HG03457 (cell line): ENCODE measurements around the gene CTU1.

Experiments
- ATAC-seq: cut with Tn5 transposase; IDR thresholded peaks from one replicate; pipeline ENCODE4 v1.9.1; 2021; ENCODE audit warnings: moderate number of reproducible peaks; ENCODE audit not compliant: unreplicated experiment

Gene CTU1

GRCh38 chr19:51107406-51108065 lies 673 bp downstream of the CTU1 start:
- ATAC-seq, result no peak

GRCh38 chr19:51103926-51104341 lies 4.3 kb downstream of the CTU1 start:
- no peak for ATAC-seq

- no peak for ATAC-seq
These were observed 5.2 kb downstream of the CTU1 start for GRCh38 chr19:51102991-51103390.

GRCh38 chr19:51101171-51101865 lies 6.9 kb downstream of the CTU1 start:
- no peak for ATAC-seq

- ATAC-seq, result no peak
These were observed 7.6 kb downstream of the CTU1 start for GRCh38 chr19:51100601-51101000.

- ATAC-seq, result no peak
These were observed 9.2 kb downstream of the CTU1 start for GRCh38 chr19:51099047-51099382.

GRCh38 chr19:51098365-51099046 lies 9.7 kb downstream of the CTU1 start:
- ATAC-seq, result no peak

GRCh38 chr19:51097796-51098195 lies 10.4 kb downstream of the CTU1 start:
- ATAC-seq, result no peak

GRCh38 chr19:51097166-51097738 lies 11.0 kb downstream of the CTU1 start:
- no peak for ATAC-seq

GRCh38 chr19:51096473-51097165 lies 11.6 kb downstream of the CTU1 start:
- ATAC-seq, result no peak

GRCh38 chr19:51094696-51095279 lies 13.4 kb downstream of the CTU1 start:
- no peak for ATAC-seq

- no peak for ATAC-seq
These were observed 14.5 kb downstream of the CTU1 start for GRCh38 chr19:51093510-51094345.

- ATAC-seq, result no peak
These were observed 15.1 kb downstream of the CTU1 start for GRCh38 chr19:51093101-51093500.

GRCh38 chr19:51091895-51092873 lies 16.0 kb downstream of the CTU1 start:
- ATAC-seq, result no peak

- no peak for ATAC-seq
These were observed 17.1 kb downstream of the CTU1 start for GRCh38 chr19:51091126-51091525.

GRCh38 chr19:51090471-51090870 lies 17.7 kb downstream of the CTU1 start:
- no peak for ATAC-seq

- no peak for ATAC-seq
These were observed 18.4 kb downstream of the CTU1 start for GRCh38 chr19:51089786-51090185.

- ATAC-seq, result no peak
These were observed 21.9 kb downstream of the CTU1 start for GRCh38 chr19:51086153-51086850.
